HepG2 (cell line): ENCODE data around the gene MAGEE1. TPM values are rescaled to one million over a fixed set of nuclear protein-coding genes. Genes with fewer than 3 reads are reported as not detected.

Source experiments
- CERS6 ChIP-seq: sonication (generic); formaldehyde crosslinking; IDR thresholded peaks from 2 replicates; pipeline ENCODE4 v1.5.0; 2020; ENCODE audit warnings: missing genetic modification reagents
- HNRNPLL ChIP-seq: fragments of 200-400 bp; formaldehyde crosslinking; IDR thresholded peaks from 2 replicates; pipeline ENCODE4 v1.6.1; 2017; ENCODE audit warnings: mild to moderate bottlenecking, low read depth, low read length; ENCODE audit not compliant: poor library complexity, severe bottlenecking
- IRF9 ChIP-seq: sonication (generic); formaldehyde crosslinking; IDR thresholded peaks from 2 replicates; pipeline ENCODE4 v1.8.0; 2022; ENCODE audit warnings: missing genetic modification reagents, mild to moderate bottlenecking, borderline replicate concordance
- MAFF ChIP-seq: IDR thresholded peaks from 2 replicates; pipeline ENCODE4 v1.6.1; 2011; ENCODE audit warnings: low read depth, low read length, improper control_type of control experiment
- NFKB2 ChIP-seq: sonication (generic); formaldehyde crosslinking; IDR thresholded peaks from 2 replicates; pipeline ENCODE4 v1.4.0; 2020; ENCODE audit warnings: missing genetic modification reagents, borderline replicate concordance
- PHF8 ChIP-seq: sonication (generic); formaldehyde crosslinking; IDR thresholded peaks from 2 replicates; pipeline ENCODE4 v1.5.0; 2020; ENCODE audit warnings: missing genetic modification reagents
- ZFP91 ChIP-seq: sonication (generic); formaldehyde crosslinking; IDR thresholded peaks from 2 replicates; pipeline ENCODE4 v1.9.0; 2022; ENCODE audit warnings: missing genetic modification reagents, mild to moderate bottlenecking, borderline replicate concordance
- ZFX ChIP-seq: sonication (generic); formaldehyde crosslinking; IDR thresholded peaks from 2 replicates; pipeline ENCODE4 v1.4.0; 2020; ENCODE audit warnings: mild to moderate bottlenecking, low read depth, missing genetic modification reagents, moderate library complexity
- ZNF318 ChIP-seq: sonication (generic); formaldehyde crosslinking; IDR thresholded peaks from 2 replicates; pipeline ENCODE4 v1.4.0; 2020; ENCODE audit warnings: mild to moderate bottlenecking, missing genetic modification reagents
- ZNF335 ChIP-seq: sonication (generic); formaldehyde crosslinking; IDR thresholded peaks from 2 replicates; pipeline ENCODE4 v1.4.0; 2020; ENCODE audit warnings: missing genetic modification reagents
- ZNF775 ChIP-seq: sonication (generic); formaldehyde crosslinking; IDR thresholded peaks from 2 replicates; pipeline ENCODE4 v1.4.0; 2020; ENCODE audit warnings: missing genetic modification reagents, mild to moderate bottlenecking, moderate library complexity, borderline replicate concordance
- ZNF891 ChIP-seq: sonication (generic); formaldehyde crosslinking; IDR thresholded peaks from 2 replicates; pipeline ENCODE4 v1.5.0; 2020; ENCODE audit warnings: mild to moderate bottlenecking, missing genetic modification reagents
- polyA plus RNA-seq, 8 experiments: library from polyadenylated mRNA; depleted of rRNA in 3 of 8; stranded (reverse) in 7 of 8; unstranded in 1 of 8; fragments of >200 nt; fragmentation: Illumina TruSeq in 4 of 8; extraction: Trizol in 4 of 8; gene quantifications; 2 replicates each; pipeline versions ENCODE4 v1.2.1 to v1.2.3, GENCODE V29; 2011 to 2016; ENCODE audit warnings: low read depth in 4 of 8, missing spikeins in 1 of 8, mixed read lengths in 1 of 8; ENCODE audit not compliant: insufficient read depth in 1 of 8
- total RNA-seq, 5 experiments: library from RNA; depleted of rRNA; stranded (reverse); fragments of >200 nt; fragmentation: Illumina TruSeq; extraction: Trizol; gene quantifications; 2 replicates each; pipeline ENCODE4 v1.2.3, GENCODE V29; 2016; ENCODE audit warnings: low read depth in 1 of 5

MAGEE1 gene
- total and polyA plus RNA-seq, 2 of the 13 experiments (the other 11 are each of a cell fraction or from before 2014, with no cell fraction given), result 0.17 to 1.2 TPM

- TF ChIP-seq ZNF775 (CRISPR knock-in tag) (no peak), HNRNPLL (peak; percentile 35), MAFF (no peak), ZNF318 (CRISPR knock-in tag) (no peak), ZFP91 (CRISPR knock-in tag) (peak; percentile 28; the same call in 1 of the 2 replicates), IRF9 (CRISPR knock-in tag) (no peak), CERS6 (CRISPR knock-in tag) (no peak), PHF8 (CRISPR knock-in tag) (peak; percentile 66), ZFX (CRISPR knock-in tag) (peak; percentile 64), ZNF335 (CRISPR knock-in tag) (no peak), NFKB2 (CRISPR knock-in tag) (peak; percentile 36; the same call in 1 of the 2 replicates), ZNF891 (0 out of 2 replicates have a peak, but pooled peaks have one; percentile 15)
These were observed at the start of gene MAGEE1 (continued) for GRCh38 chrX:76427560-76428242.
